Aorta (tissue), 5 donors: ENCODE data around the gene PALLD. TPM values are rescaled to one million over a fixed set of nuclear protein-coding genes. Genes with fewer than 3 reads are reported as not detected.

Experiments
- ATAC-seq: fragments of 200-7000 bp; cut with Tn5 transposase; one replicate; pipeline ENCODE4 v1.9.1; 2022; ENCODE audit warnings: moderate library complexity; ENCODE audit not compliant: low FRiP score
- DNase-seq, 2 donors: peaks; one replicate each; pipeline ENCODE4 v3.0.0-alpha.2; 2020
- H3K27ac ChIP-seq, 2 donors: one replicate each; pipeline ENCODE4 v1.5.1; 2013; ENCODE audit warnings: low read length in 2 of 2, mild to moderate bottlenecking in 2 of 2, moderate library complexity in 2 of 2, control low read depth in 1 of 2, inconsistent platforms in 1 of 2, low read depth in 1 of 2
- H3K27me3 ChIP-seq, 2 donors: one replicate each; pipeline ENCODE4 v1.6.1; 2013; ENCODE audit warnings: control low read depth in 1 of 2, low read length in 1 of 2, mild to moderate bottlenecking in 1 of 2, moderate library complexity in 1 of 2; ENCODE audit not compliant: insufficient read depth in 2 of 2, control insufficient read depth in 1 of 2
- H3K36me3 ChIP-seq, 2 donors: one replicate each; pipeline ENCODE4 v1.6.1; 2013; ENCODE audit warnings: control low read depth in 1 of 2, low read length in 1 of 2, mild to moderate bottlenecking in 1 of 2; ENCODE audit not compliant: insufficient read depth in 2 of 2, control insufficient read depth in 1 of 2
- H3K4me1 ChIP-seq, 2 donors: one replicate each; pipeline ENCODE4 v1.6.1; 2013; ENCODE audit warnings: low read length in 2 of 2, control low read depth in 1 of 2, mild to moderate bottlenecking in 1 of 2, moderate library complexity in 1 of 2; ENCODE audit not compliant: insufficient read depth in 2 of 2, control insufficient read depth in 1 of 2
- H3K4me3 ChIP-seq, 2 donors: one replicate each; pipeline ENCODE4 v1.5.1; 2013; ENCODE audit warnings: low read length in 2 of 2, control low read depth in 1 of 2, mild to moderate bottlenecking in 1 of 2
- H3K9me3 ChIP-seq: one replicate; pipeline ENCODE4 v1.6.1; 2013; ENCODE audit warnings: mild to moderate bottlenecking, low read length; ENCODE audit not compliant: control insufficient read depth
- WGBS, 2 donors: extraction: QIAGEN DNeasy Blood & Tissue Kit; methylation state at CpG; one replicate each; pipeline ENCODE4 v1.1.7; 2013; 5-methylcytosine and 5-hydroxymethylcytosine counted together
- intact Hi-C, 2 donors: fragments of 100-400 bp; cut with DNase I; formaldehyde crosslinking; loops; one replicate each; pipeline versions ENCODE4 v1.14.2 to v1.15.0; 2022
- polyA plus RNA-seq, 2 donors: library from polyadenylated mRNA; stranded (reverse); fragments of 200-250 nt; gene quantifications; one replicate each; pipeline ENCODE4 v1.2.3, GENCODE V29; 2013
- total RNA-seq, 2 donors: library from RNA; stranded (reverse); fragmentation: NEBNext Ultra II Directional; extraction: Animal tissue kit (Norgen Biotek cat#: 25700); gene quantifications; one replicate each; pipeline ENCODE4 v1.2.1, GENCODE V29; 2021
- donor health status: healthy with polysubstance abuse.
- donor health status: Bipolar disorder and iron deficiency.
- donor health status: DM: no; HTN: no; CAD: no.
- donor health status: DM: no; HTN: no; CAD: no.
- donor health status: DM: yes; HTN: yes; CAD: no.

Gene PALLD
- total and polyA plus RNA-seq, 4 donors, result 253 to 626 (median 464) TPM

DNA sequence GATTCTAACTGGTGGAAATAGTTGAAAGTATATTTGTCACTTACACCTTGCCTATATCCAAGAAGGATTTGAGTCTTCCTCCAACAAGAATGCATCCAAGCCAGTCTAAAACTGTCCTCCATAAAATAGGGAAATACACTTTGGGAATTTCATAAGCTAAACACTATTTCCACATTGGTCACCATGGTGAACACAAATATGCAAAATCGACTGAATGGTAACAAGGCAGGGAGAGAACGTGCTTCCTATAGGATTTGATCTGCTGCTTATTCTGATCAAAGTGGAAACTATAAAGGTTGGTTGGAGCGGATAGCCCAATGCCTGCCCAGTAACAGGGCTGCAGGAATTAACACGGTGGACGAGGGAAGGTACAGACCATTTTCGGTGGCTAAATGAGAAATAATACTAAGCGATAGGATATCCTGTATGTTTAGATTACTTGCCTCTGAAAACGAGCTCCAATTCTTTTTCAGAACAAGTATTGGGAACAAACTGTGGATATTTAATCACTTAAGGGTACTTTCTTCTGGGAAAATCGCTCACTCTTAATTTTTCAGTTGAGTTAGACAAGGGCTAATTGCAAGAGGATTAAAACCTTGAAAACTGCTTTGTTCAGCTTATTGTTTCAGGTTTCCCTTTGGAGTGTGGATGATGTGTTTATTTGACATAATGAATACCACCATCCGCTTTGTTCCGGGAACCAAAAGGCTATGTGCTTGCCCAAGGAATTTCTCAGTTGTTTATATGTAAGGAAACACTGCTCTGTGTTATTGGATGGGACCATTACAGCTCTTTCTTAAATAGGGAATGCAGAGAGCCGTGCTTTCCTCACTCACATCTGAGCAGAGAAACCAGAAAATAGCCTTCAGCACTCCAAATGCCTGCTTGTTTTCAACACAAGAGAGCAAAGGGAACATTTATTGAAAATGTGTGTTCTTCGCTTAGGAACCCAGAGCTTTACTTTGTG is 318.8 kb downstream of the PALLD start:
- H3K4me3 ChIP-seq, result no peak overlapping the region
- H3K36me3 ChIP-seq, result no peaks in the 10 kb centered on the region
- peaks cover 0 to 3% of the 10 kb centered on the region in 2 donors for H3K4me1 ChIP-seq
- DNase-seq, result no peak
- no peaks in the 10 kb centered on the region for H3K9me3 ChIP-seq
- H3K27ac ChIP-seq, result peak overlapping the region; percentile 76 to 88
- ATAC-seq, result peak; percentile 48
- H3K27me3 ChIP-seq, result no peaks in the 10 kb centered on the region
- intact Hi-C loops, result loop anchor here (2.0 to 10.0 kb wide), 3 partner anchors 15 to 181 kb away; no protein-coding TSS in a partner anchor
- 34 to 42% methylated on average over 13 of the region's 13 CpGs for WGBS, 2 donors

DNA sequence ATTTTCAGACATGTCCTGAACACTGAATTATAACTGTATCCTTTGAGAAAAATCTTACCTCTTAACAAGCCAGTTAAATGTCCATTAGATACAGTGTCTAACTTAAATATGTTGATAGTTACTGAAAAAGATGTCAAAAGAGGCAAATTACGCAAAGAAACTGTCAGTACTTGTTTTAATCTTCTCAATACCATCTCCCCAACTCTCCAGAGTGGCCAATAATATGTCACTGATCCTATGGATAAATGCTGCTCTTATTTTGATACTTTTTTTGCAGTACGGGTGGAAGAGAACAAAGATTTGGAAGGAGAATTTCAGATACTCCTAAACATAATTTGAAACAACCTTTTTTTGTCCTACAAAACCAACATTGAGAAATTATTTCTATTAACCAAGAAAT is 320.5 kb downstream of the PALLD start:
- intact Hi-C loops, result loop anchor here (1.0 to 10.0 kb wide), 4 partner anchors 13 to 183 kb away; no protein-coding TSS in a partner anchor
- no peaks in the 10 kb centered on the region for H3K27me3 ChIP-seq
- no peak for DNase-seq
- no peak for ATAC-seq
- no peaks in the 10 kb centered on the region for H3K36me3 ChIP-seq
- 36 to 42% methylated on average over 2 of the region's 2 CpGs for WGBS, 2 donors
- H3K9me3 ChIP-seq, result no peaks in the 10 kb centered on the region
- H3K4me1 ChIP-seq, result no peaks in the 10 kb centered on the region
- peak overlapping the region; percentile 44 to 96 for H3K27ac ChIP-seq
- H3K4me3 ChIP-seq, result peak overlapping the region in 1 of 2 donors; percentile 36

DNA sequence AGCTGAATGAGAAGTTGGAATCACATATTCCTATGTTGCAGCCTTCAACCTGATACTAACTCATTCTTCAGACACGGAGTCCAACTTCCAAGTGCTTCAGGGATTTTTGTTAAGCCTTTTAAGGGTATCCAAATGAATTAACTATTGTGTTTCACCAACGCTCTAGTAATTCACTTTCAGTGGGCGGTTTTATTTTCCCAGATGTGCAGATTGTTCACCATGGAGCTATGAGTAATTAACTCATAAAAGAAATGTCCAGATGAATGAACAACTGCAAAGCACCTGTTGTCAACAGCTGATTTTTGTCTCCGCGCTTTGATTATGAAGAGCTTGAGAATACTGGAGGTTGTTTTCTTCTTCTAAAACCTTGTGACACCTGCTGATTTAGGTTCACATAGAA is 325.6 kb downstream of the PALLD start:
- intact Hi-C loops, result no loop called here
- Histone ChIP-seq H3K36me3 (no peaks in the 10 kb centered on the region), H3K27me3 (no peaks in the 10 kb centered on the region), H3K9me3 (no peaks in the 10 kb centered on the region), H3K4me3 (no peak overlapping the region), H3K4me1 (no peaks in the 10 kb centered on the region), H3K27ac (no peak overlapping the region)
- ATAC-seq (no peak), DNase-seq (no peak)
- 87 to 89% methylated on average over 5 of the region's 5 CpGs for WGBS, 2 donors

DNA sequence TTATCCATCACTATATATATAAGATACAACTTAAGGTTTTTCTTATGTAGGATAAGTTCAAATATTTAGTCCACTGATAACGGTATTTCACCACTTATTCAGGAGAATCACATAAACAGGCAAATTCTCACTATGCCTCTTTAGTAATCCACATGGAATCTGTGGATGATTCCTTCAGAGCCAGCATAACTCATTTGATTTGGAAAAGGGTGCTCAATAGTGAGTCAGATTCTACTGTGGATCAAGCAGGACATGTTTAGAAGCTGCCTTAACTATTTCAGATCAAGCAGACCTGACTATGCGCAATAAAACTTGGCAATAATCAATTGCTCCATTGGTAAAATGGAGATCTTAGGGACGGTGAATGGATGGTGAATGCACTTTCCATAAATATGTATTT is 329.1 kb downstream of the PALLD start:
- Histone ChIP-seq H3K27ac (no peak overlapping the region), H3K4me1 (no peaks in the 10 kb centered on the region), H3K9me3 (no peaks in the 10 kb centered on the region), H3K27me3 (no peaks in the 10 kb centered on the region), H3K36me3 (no peaks in the 10 kb centered on the region), H3K4me3 (no peak overlapping the region)
- 95% methylated on average over 3 of the region's 3 CpGs for WGBS, 2 donors
- no peak for ATAC-seq
- intact Hi-C loops, result no loop called here
- no peak for DNase-seq

DNA sequence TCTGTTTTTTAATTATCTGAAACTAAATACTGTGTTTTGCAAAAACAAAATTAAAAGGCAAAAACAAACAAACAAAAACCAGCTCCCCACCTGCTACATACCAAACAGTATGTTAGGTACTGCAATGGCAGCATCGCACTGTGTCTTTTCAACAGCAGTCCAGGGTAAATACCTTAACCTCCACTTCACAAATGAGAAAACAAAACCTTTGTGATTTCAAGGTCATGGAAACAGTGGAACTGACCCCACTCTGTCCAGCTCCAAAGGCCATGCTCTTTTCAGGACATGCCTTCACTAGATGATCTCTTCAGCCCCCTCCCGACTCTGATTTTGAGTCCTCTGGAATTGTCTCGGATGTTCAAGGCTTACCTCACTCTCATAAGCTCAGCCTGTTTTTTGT is 329.8 kb downstream of the PALLD start:
- Histone ChIP-seq H3K4me3 (no peak overlapping the region), H3K4me1 (no peaks in the 10 kb centered on the region), H3K36me3 (no peaks in the 10 kb centered on the region), H3K27ac (no peak overlapping the region), H3K9me3 (no peaks in the 10 kb centered on the region), H3K27me3 (no peaks in the 10 kb centered on the region)
- intact Hi-C loops, result no loop called here
- 94 to 96% methylated on average over 3 of the region's 3 CpGs for WGBS, 2 donors
- DNase-seq (no peak), ATAC-seq (no peak)

GRCh38 chr4:168830777-168831512 is 334.1 kb downstream of the PALLD start:
- no peaks in the 10 kb centered on the region for H3K9me3 ChIP-seq
- no peak overlapping the region for H3K27ac ChIP-seq
- intact Hi-C loops, result loop anchor here (1.0 to 10.0 kb wide), 8 partner anchors 14 to 246 kb away; no protein-coding TSS in a partner anchor
- no peaks in the 10 kb centered on the region for H3K4me1 ChIP-seq
- ATAC-seq (no peak), DNase-seq (no peak)
- H3K27me3 ChIP-seq, result no peaks in the 10 kb centered on the region
- no peaks in the 10 kb centered on the region for H3K36me3 ChIP-seq
- WGBS, 2 donors, result 76 to 79% methylated on average over 6 of the region's 6 CpGs
- H3K4me3 ChIP-seq, result no peak overlapping the region

DNA sequence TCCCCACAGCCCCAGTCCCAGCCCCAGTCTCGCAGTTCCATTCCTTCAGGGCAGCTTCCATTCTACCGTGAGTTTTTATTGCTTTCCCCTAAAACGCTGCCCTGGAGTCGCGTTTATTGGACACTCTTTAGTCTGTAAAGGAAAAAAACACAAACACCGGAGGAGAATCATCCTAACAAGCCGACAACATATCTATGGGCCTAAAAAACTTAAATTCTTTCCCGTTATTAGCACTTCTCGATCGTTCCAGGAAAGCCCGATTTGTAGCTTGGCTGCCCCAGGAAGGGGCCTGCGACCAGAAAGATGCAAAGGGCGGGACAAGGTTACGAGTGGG is 334.7 kb downstream of the PALLD start:
- Histone ChIP-seq H3K27ac (peak overlapping the region; percentile 16 to 79), H3K36me3 (no peaks in the 10 kb centered on the region), H3K4me3 (peak overlapping the region; percentile 54 to 90), H3K27me3 (no peaks in the 10 kb centered on the region), H3K4me1 (peaks cover 0 to under 1% of the 10 kb centered on the region in 2 donors), H3K9me3 (no peaks in the 10 kb centered on the region)
- no peak for ATAC-seq
- intact Hi-C loops, result loop anchor here (1.0 to 10.0 kb wide), 8 partner anchors 14 to 247 kb away; no protein-coding TSS in a partner anchor
- WGBS, 2 donors, result 2 to 3% methylated on average over 14 of the region's 14 CpGs
- no peak for DNase-seq

DNA sequence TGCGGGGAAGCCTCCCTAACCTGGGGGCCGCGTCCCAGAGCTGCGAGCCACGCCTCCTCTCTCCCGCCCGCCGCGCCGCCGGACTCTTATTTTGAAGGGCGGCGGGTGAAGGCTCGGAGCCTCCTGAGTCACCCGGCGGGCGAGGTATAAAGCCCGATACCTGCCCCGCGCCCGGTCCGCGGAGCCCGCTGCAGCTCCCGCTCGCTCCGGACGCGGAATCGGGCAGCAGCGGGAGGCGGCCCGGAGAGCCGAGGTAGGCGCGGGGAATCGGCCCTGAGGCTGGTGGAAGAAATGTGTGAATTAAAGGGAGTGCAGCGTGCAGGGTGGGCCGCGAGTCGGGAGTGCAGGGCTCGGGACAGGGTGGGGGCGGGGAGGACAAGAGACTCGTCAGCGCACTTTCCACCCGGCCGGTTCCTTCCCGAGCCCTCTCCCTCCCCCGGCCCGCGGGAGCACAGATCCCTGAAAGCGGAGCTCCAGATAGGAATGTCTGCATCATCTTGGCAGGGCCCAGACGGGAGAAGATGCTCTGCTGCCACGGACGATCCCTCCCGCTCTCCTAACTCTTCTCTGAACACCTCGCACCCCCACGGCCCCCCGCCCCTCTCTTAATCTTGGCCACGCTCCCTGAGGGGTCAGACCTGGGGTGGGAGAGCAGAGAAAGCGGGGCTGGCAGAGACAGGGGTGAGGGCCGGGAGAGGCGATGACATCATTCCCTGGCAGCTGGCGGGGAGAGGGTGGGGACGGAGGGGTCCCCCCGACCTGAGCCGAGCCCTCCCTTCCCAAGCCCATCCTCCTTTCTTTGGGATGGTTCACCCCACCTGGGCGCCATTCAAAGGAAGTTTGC is 335.3 kb downstream of the PALLD start:
- ATAC-seq, result peak; percentile 94
- intact Hi-C loops, result loop anchor here (1.0 to 10.0 kb wide), 8 partner anchors 15 to 247 kb away; no protein-coding TSS in a partner anchor
- H3K27me3 ChIP-seq, result no peaks in the 10 kb centered on the region
- H3K4me1 ChIP-seq, result peaks cover 0 to 6% of the 10 kb centered on the region in 2 donors
- DNase-seq, result peak; percentile 90 to 95
- 0% methylated on average over 60 to 68 of the region's 68 CpGs for WGBS, 2 donors
- no peaks in the 10 kb centered on the region for H3K9me3 ChIP-seq
- no peaks in the 10 kb centered on the region for H3K36me3 ChIP-seq
- H3K27ac ChIP-seq, result peak overlapping the region; percentile 79 to 97
- H3K4me3 ChIP-seq, result peak overlapping the region; percentile 54 to 90
